ENCODE data around the gene PRKG1. TPM values are rescaled to one million over a fixed set of nuclear protein-coding genes. Genes with fewer than 3 reads are reported as not detected.

PRKG1 gene
- polyA plus RNA-seq, 3 donors, result not detected

- Histone ChIP-seq H3K4me2 (replicated peaks; ENCODE audit: extremely low read depth, low read length, poor library complexity, severe bottlenecking) (no peak overlapping the region), H3K79me2 (ENCODE audit: insufficient read depth, low read length) (no peaks in the 10 kb centered on the region), H3K27me3 (ENCODE audit: control insufficient read depth in 2 of 2, insufficient read depth in 2 of 2, low read length in 2 of 2) (no peaks in the 10 kb centered on the region), H3K4me3 (replicated peaks in 1 of 3; ENCODE audit: low read depth in 2 of 3, low read length in 3 of 3) (no peak overlapping the region), H3K36me3 (replicated peaks in 1 of 2; ENCODE audit: control insufficient read depth in 1 of 2, insufficient read depth in 2 of 2, low read length in 2 of 2) (no peaks in the 10 kb centered on the region), H3K9me3 (replicated peaks in 1 of 2; ENCODE audit: control insufficient read depth in 1 of 2, insufficient read depth in 1 of 2, low read length in 2 of 2) (peaks cover 0 to 3% of the 10 kb centered on the region in 2 donors), H3K27ac (ENCODE audit: low read depth in 1 of 2, low read length in 2 of 2) (no peak overlapping the region), H2AFZ (ENCODE audit: insufficient read depth, low read depth, low read length, poor library complexity, severe bottlenecking) (no peak overlapping the region), H3K4me1 (ENCODE audit: control insufficient read depth in 1 of 2, insufficient read depth in 2 of 2, low read length in 2 of 2) (no peaks in the 10 kb centered on the region), H4K20me1 (ENCODE audit: insufficient read depth, low read length) (no peaks in the 10 kb centered on the region), H3K9ac (ENCODE audit: insufficient read depth, low read length, poor library complexity, severe bottlenecking) (no peak overlapping the region)
- intact Hi-C loops (cut with micrococcal nuclease), result no loop called here
- no peak for DNase-seq
- H3K9me3 Mint-ChIP-seq, result peaks cover 0 to 3% (median 0%) of the 10 kb centered on the region in 7 donors
- no peak overlapping the region for H3K27ac Mint-ChIP-seq
- no peaks in the 10 kb centered on the region for H3K4me1 Mint-ChIP-seq
- H3K36me3 Mint-ChIP-seq, result no peaks in the 10 kb centered on the region
- WGBS (ENCODE audit: insufficient coverage), result no CpG with 5 or more reads among the region's 1 CpG
- H3K27me3 Mint-ChIP-seq (ENCODE audit: low read depth in 3 of 3), result peaks cover 0 to 2% (median 0%) of the 10 kb centered on the region in 3 donors
- no peak overlapping the region for H3K4me3 Mint-ChIP-seq
- TF ChIP-seq, protein P1, sequence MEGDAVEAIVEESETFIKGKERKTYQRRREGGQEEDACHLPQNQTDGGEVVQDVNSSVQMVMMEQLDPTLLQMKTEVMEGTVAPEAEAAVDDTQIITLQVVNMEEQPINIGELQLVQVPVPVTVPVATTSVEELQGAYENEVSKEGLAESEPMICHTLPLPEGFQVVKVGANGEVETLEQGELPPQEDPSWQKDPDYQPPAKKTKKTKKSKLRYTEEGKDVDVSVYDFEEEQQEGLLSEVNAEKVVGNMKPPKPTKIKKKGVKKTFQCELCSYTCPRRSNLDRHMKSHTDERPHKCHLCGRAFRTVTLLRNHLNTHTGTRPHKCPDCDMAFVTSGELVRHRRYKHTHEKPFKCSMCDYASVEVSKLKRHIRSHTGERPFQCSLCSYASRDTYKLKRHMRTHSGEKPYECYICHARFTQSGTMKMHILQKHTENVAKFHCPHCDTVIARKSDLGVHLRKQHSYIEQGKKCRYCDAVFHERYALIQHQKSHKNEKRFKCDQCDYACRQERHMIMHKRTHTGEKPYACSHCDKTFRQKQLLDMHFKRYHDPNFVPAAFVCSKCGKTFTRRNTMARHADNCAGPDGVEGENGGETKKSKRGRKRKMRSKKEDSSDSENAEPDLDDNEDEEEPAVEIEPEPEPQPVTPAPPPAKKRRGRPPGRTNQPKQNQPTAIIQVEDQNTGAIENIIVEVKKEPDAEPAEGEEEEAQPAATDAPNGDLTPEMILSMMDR (IDR thresholded peaks at IDR 0.05), result no peak
Measured at GRCh38 chr10:51861051-51861450, 786.8 kb downstream of the PRKG1 start.

DNA sequence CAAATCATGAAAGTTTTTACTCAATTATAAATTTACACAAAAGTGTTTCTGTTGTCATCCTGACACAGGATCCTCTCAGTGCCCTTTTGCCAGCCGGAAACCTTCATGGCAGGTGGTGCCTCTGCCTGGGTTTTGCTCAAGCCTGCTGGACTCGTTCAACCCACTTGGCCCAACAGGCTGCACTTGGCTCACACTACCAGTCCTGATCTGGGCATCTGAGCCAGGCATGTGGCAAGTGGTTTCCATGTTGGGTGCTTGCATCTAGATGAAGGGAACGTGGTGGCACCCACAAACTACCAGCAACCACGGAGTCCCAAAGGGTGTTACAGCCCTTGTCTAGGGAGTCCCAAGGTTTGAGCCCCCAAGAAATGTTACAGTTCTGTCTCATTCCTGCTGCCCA lies 787.4 kb downstream of the PRKG1 start:
- Histone ChIP-seq H3K4me1 (ENCODE audit: control insufficient read depth in 1 of 2, insufficient read depth in 2 of 2, low read length in 2 of 2) (no peaks in the 10 kb centered on the region), H4K20me1 (ENCODE audit: insufficient read depth, low read length) (no peaks in the 10 kb centered on the region), H2AFZ (ENCODE audit: insufficient read depth, low read depth, low read length, poor library complexity, severe bottlenecking) (no peak overlapping the region), H3K79me2 (ENCODE audit: insufficient read depth, low read length) (no peaks in the 10 kb centered on the region), H3K36me3 (replicated peaks in 1 of 2; ENCODE audit: control insufficient read depth in 1 of 2, insufficient read depth in 2 of 2, low read length in 2 of 2) (no peaks in the 10 kb centered on the region), H3K9ac (ENCODE audit: insufficient read depth, low read length, poor library complexity, severe bottlenecking) (no peak overlapping the region), H3K4me3 (replicated peaks in 1 of 3; ENCODE audit: low read depth in 2 of 3, low read length in 3 of 3) (no peak overlapping the region), H3K9me3 (replicated peaks in 1 of 2; ENCODE audit: control insufficient read depth in 1 of 2, insufficient read depth in 1 of 2, low read length in 2 of 2) (peaks cover 0 to 3% of the 10 kb centered on the region in 2 donors), H3K27ac (ENCODE audit: low read depth in 1 of 2, low read length in 2 of 2) (no peak overlapping the region), H3K27me3 (ENCODE audit: control insufficient read depth in 2 of 2, insufficient read depth in 2 of 2, low read length in 2 of 2) (no peaks in the 10 kb centered on the region), H3K4me2 (replicated peaks; ENCODE audit: extremely low read depth, low read length, poor library complexity, severe bottlenecking) (no peak overlapping the region)
- H3K27ac Mint-ChIP-seq, result no peak overlapping the region
- no peak for DNase-seq
- TF ChIP-seq, protein P1 (IDR thresholded peaks at IDR 0.05), result no peak
- intact Hi-C loops (cut with micrococcal nuclease), result no loop called here
- peaks cover 0 to 2% (median 0%) of the 10 kb centered on the region in 3 donors for H3K27me3 Mint-ChIP-seq (ENCODE audit: low read depth in 3 of 3)
- 81% methylated on average over 2 of the region's 4 CpGs for WGBS (ENCODE audit: insufficient coverage)
- H3K4me3 Mint-ChIP-seq, result no peak overlapping the region
- H3K4me1 Mint-ChIP-seq, result no peaks in the 10 kb centered on the region
- H3K36me3 Mint-ChIP-seq, result no peaks in the 10 kb centered on the region
- peaks cover 0 to 3% (median 0%) of the 10 kb centered on the region in 7 donors for H3K9me3 Mint-ChIP-seq
